ENCODE data around the gene TMEM9B.

TMEM9B gene

DNA sequence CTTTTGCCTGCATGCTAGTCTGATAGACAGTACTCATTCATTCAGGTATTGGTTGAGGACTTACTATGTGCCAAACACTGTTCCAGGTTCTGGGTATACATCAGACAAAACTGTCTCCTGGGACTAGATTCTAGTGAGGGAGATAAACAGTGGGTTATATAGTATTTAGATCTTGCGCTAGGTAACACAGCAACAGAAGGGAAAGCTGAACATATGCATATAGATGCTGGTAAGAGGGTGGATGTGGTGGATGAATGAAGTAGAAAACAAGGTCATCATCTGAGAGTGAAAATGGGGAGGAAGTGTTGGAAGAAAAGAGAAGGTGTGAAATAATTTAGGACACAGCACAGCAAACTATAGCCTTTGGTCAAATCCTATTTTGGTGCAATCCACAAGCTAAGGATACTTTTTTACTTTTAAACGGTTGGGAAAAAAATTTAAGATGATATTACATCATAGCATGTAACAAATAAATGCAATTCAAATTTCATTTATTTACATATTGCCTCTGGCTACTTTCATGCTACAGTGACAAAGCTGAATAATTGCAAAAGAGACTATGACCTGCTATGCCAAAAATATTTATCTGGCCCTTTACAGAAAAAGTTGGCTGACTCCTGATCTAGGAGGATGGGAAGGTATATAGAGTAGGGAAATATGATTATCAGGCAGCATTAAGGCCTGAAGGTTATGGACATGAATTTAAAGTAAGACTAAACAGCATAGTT is 7.1 kb upstream of the TMEM9B start:
- Histone ChIP-seq H3K9me3 (ENCODE audit: low read length) (no peaks in the 10 kb centered on the region), H3K9ac (ENCODE audit: low read length) (no peak overlapping the region), H3K4me1 (ENCODE audit: insufficient read depth, low read length) (no peaks in the 10 kb centered on the region), H3K27ac (ENCODE audit: low read depth, low read length) (no peak overlapping the region), H3K36me3 (ENCODE audit: insufficient read depth, low read length) (no peaks in the 10 kb centered on the region), H3K4me3 (ENCODE audit: low read depth in 1 of 2, low read length in 2 of 2) (no peak overlapping the region), H3K27me3 (ENCODE audit: control insufficient read depth in 1 of 2, insufficient read depth in 2 of 2, low read length in 2 of 2) (no peaks in the 10 kb centered on the region)

DNA sequence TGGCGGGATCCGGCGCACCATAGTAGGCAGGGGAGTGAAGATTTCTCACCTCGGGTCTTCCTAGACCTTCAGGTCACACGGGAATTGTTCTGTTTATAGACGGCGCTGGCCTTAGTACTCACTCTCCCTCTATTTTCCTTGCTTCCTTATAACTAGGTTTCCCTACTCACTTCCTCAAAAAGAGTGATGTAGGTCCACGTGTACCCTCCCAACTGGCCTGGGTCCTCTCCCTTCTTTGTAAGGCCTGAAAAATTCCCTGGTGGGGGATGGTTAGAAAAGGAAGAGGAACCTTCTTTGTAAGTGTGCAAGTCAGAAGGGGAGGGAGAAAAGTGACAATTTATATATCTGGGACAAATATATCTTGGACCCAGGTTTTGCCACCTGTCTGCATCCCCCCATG is 2.9 kb upstream of the TMEM9B start:
- no peak overlapping the region for H3K27ac ChIP-seq (ENCODE audit: low read depth, low read length)
- H3K27me3 ChIP-seq (ENCODE audit: control insufficient read depth in 1 of 2, insufficient read depth in 2 of 2, low read length in 2 of 2): no peaks in the 10 kb centered on the region
- no peaks in the 10 kb centered on the region for H3K9me3 ChIP-seq (ENCODE audit: low read length)
- no peak overlapping the region for H3K9ac ChIP-seq (ENCODE audit: low read length)
- H3K4me1 ChIP-seq (ENCODE audit: insufficient read depth, low read length): peaks cover 19% of the 10 kb centered on the region
- no peaks in the 10 kb centered on the region for H3K36me3 ChIP-seq (ENCODE audit: insufficient read depth, low read length)
- no peak overlapping the region for H3K4me3 ChIP-seq (ENCODE audit: low read depth in 1 of 2, low read length in 2 of 2)

GRCh38 chr11:8963569-8964323 is 496 bp downstream of the TMEM9B start:
- Histone ChIP-seq H3K27me3 (ENCODE audit: control insufficient read depth in 1 of 2, insufficient read depth in 2 of 2, low read length in 2 of 2) (no peaks in the 10 kb centered on the region), H3K4me3 (ENCODE audit: low read depth in 1 of 2, low read length in 2 of 2) (peak overlapping the region; percentile 82 to 96), H3K4me1 (ENCODE audit: insufficient read depth, low read length) (peaks cover 29% of the 10 kb centered on the region), H3K27ac (ENCODE audit: low read depth, low read length) (peak overlapping the region; percentile 95), H3K9me3 (ENCODE audit: low read length) (no peaks in the 10 kb centered on the region), H3K9ac (ENCODE audit: low read length) (peak overlapping the region; percentile 71), H3K36me3 (ENCODE audit: insufficient read depth, low read length) (no peaks in the 10 kb centered on the region)

DNA sequence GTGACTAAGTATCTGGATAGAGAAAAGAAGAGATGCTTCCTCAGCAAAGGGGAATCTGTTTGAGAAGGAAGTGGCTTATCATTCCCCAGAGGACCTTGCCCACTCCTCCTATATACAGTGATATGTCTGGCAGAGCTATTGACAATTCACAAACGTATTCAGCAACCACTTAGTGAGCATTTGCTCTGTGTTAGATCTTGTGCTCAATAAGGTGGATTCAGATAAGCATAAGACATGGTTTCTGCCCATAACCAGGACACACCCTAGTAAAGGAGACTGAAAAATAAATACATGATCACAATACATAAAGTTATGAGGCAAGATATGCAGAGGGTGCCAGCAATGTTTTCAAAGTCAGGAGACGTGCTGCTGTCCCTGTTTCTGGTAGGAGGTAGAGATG is 1.4 kb downstream of the TMEM9B start:
- no peaks in the 10 kb centered on the region for H3K27me3 ChIP-seq (ENCODE audit: control insufficient read depth in 1 of 2, insufficient read depth in 2 of 2, low read length in 2 of 2)
- no peaks in the 10 kb centered on the region for H3K36me3 ChIP-seq (ENCODE audit: insufficient read depth, low read length)
- no peak overlapping the region for H3K4me3 ChIP-seq (ENCODE audit: low read depth in 1 of 2, low read length in 2 of 2)
- no peak overlapping the region for H3K27ac ChIP-seq (ENCODE audit: low read depth, low read length)
- H3K4me1 ChIP-seq (ENCODE audit: insufficient read depth, low read length): peaks cover 29% of the 10 kb centered on the region
- H3K9me3 ChIP-seq (ENCODE audit: low read length): no peaks in the 10 kb centered on the region
- no peak overlapping the region for H3K9ac ChIP-seq (ENCODE audit: low read length)

- H3K36me3 ChIP-seq (ENCODE audit: insufficient read depth, low read length): peaks cover 6% of the 10 kb centered on the region
- H3K4me1 ChIP-seq (ENCODE audit: insufficient read depth, low read length): peaks cover 29% of the 10 kb centered on the region
- no peak overlapping the region for H3K27ac ChIP-seq (ENCODE audit: low read depth, low read length)
- no peaks in the 10 kb centered on the region for H3K27me3 ChIP-seq (ENCODE audit: control insufficient read depth in 1 of 2, insufficient read depth in 2 of 2, low read length in 2 of 2)
- H3K4me3 ChIP-seq (ENCODE audit: low read depth in 1 of 2, low read length in 2 of 2): no peak overlapping the region
- peak overlapping the region; percentile 2 for H3K9ac ChIP-seq (ENCODE audit: low read length)
- H3K9me3 ChIP-seq (ENCODE audit: low read length): no peaks in the 10 kb centered on the region
Observed at GRCh38 chr11:8961401-8961800, 2.8 kb downstream of the TMEM9B start.

DNA sequence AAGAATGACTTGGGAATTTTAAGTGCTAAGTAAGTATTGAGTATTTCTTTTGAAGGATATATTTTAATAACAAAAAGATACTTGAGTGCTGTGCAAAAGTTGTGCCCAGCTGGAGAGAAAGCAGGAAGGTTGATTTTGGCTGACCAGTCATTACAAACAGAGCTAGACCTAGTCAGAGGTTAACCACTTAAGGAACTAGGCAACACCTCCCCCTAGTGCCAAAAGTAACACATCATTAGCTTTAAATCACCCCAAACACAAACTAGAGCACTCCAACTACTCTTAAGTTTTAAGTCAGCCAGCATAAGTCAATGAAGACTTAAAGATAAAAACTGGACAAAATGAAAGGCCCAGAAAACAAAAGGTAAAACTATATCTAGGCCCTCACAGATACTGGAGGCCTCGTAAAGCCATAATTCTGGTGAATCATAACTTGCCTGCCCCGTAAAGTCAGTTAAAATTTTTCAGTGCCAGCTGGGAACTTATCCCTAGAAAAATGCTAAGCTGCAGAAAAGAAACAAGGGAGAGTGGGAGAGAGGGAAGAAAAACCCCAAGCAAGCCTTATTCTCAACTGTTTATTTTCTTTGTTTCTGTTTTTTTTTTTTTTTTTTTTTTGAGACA is 4.6 kb downstream of the TMEM9B start:
- Histone ChIP-seq H3K4me1 (ENCODE audit: insufficient read depth, low read length) (peaks cover 25% of the 10 kb centered on the region), H3K27me3 (ENCODE audit: control insufficient read depth in 1 of 2, insufficient read depth in 2 of 2, low read length in 2 of 2) (no peaks in the 10 kb centered on the region), H3K4me3 (ENCODE audit: low read depth in 1 of 2, low read length in 2 of 2) (no peak overlapping the region), H3K27ac (ENCODE audit: low read depth, low read length) (peak overlapping the region; percentile 52), H3K9me3 (ENCODE audit: low read length) (no peaks in the 10 kb centered on the region), H3K9ac (ENCODE audit: low read length) (no peak overlapping the region), H3K36me3 (ENCODE audit: insufficient read depth, low read length) (peaks cover 14% of the 10 kb centered on the region)

DNA sequence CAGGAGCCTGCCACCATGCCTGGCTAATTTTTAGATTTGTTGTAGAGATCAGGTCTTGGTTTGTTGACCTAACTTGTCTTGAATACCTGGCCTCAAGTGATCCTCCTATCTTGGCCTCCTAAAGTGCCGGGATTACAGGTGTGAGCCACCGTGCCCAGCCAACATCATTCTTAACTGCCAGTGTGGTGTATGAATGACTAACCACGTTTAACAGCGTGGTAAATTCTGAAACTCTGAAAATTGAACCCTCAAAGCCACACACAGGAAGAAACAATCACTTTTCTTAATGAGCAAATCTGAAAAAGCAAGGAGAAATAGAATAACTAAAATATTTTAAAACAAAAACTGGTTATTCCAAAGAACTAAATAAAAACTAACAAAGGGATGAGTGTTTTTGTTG is 7.4 kb downstream of the TMEM9B start:
- Histone ChIP-seq H3K9ac (ENCODE audit: low read length) (no peak overlapping the region), H3K4me1 (ENCODE audit: insufficient read depth, low read length) (peaks cover 10% of the 10 kb centered on the region), H3K27me3 (ENCODE audit: control insufficient read depth in 1 of 2, insufficient read depth in 2 of 2, low read length in 2 of 2) (no peaks in the 10 kb centered on the region), H3K36me3 (ENCODE audit: insufficient read depth, low read length) (peaks cover 29% of the 10 kb centered on the region), H3K9me3 (ENCODE audit: low read length) (no peaks in the 10 kb centered on the region), H3K27ac (ENCODE audit: low read depth, low read length) (no peak overlapping the region), H3K4me3 (ENCODE audit: low read depth in 1 of 2, low read length in 2 of 2) (no peak overlapping the region)

DNA sequence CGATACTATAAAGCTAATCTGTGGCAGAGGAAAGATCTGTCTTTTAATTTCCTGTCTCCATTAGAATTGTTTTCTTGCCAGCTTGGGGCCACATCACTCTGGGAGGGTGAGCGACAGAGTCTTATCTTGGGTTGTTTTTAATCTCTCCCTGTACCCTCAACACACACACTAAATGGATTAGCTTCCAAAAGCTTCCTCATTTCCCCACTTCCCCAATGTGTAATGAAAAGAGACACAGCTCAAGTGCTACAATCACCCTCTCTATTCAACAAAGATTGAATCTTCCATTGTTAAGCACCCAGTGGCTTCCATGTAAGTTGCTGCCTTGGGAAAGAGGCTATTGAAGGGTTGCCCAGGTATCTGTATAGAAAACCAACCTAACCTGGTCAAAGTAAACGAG is 15.4 kb downstream of the TMEM9B start:
- Histone ChIP-seq H3K4me3 (ENCODE audit: low read depth in 1 of 2, low read length in 2 of 2) (no peak overlapping the region), H3K9ac (ENCODE audit: low read length) (no peak overlapping the region), H3K27me3 (ENCODE audit: control insufficient read depth in 1 of 2, insufficient read depth in 2 of 2, low read length in 2 of 2) (no peaks in the 10 kb centered on the region), H3K9me3 (ENCODE audit: low read length) (no peaks in the 10 kb centered on the region), H3K4me1 (ENCODE audit: insufficient read depth, low read length) (no peaks in the 10 kb centered on the region), H3K27ac (ENCODE audit: low read depth, low read length) (no peak overlapping the region), H3K36me3 (ENCODE audit: insufficient read depth, low read length) (peaks cover 40% of the 10 kb centered on the region)

DNA sequence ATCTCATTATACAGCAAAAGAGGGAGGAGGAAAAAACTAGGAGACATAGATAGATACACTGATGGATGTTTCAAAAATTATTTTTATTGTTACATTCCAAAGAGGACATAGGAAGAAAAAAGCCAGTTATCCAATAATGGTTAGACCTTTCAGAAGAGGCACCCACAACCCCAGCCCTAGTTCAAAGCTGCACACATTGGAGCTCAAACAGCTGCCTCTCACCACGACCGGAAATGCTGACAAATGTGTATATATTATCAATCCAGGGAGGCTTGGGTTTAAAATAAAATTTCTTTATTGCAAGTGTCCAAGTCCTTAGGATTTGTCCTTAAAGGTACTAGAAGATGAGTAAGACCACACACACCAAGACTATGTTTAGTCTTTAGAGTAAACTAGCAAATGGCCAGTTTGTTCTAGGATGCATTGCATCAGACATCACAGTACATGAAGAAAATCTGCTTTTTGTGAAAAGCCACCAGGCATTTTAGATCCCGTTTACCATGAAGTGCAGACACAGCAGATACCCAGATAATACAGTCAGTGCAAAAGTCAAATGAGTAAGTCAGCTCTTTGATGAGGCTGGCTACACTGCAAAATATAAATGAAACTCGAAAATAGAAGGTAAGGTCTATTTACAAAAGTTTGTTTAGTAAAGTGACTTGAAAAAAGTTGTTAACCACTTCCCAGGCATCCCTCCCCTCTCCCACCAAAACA is 16.9 kb downstream of the TMEM9B start:
- Histone ChIP-seq H3K27me3 (ENCODE audit: control insufficient read depth in 1 of 2, insufficient read depth in 2 of 2, low read length in 2 of 2) (no peaks in the 10 kb centered on the region), H3K27ac (ENCODE audit: low read depth, low read length) (no peak overlapping the region), H3K9ac (ENCODE audit: low read length) (no peak overlapping the region), H3K4me1 (ENCODE audit: insufficient read depth, low read length) (no peaks in the 10 kb centered on the region), H3K9me3 (ENCODE audit: low read length) (no peaks in the 10 kb centered on the region), H3K4me3 (ENCODE audit: low read depth in 1 of 2, low read length in 2 of 2) (no peak overlapping the region), H3K36me3 (ENCODE audit: insufficient read depth, low read length) (peaks cover 31% of the 10 kb centered on the region)

DNA sequence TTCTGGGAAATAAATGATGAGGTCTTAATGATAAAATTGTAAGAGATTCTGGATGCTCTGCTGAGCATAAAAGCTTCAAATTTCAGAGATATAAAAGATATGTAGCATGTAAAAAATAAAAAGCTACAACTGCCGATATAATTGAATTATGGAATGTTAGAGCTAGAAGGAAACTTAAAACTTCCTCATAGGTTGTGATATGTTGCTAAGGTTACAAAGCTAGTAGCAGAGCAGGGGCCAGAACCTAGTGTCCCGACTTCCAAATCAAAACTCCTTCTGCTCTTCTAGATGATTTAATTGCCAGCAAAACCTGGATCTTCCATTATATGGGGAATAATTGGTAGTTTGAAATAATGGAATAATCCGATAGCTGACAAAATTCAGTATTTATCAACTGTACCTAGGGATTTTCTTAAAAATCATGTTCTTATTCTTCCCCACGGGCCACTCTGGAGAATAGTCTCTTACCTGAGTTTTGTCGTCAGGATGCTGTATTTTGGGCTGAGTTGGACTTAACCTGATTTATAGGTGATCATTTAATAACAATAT is 21.6 kb downstream of the TMEM9B start, which contains the start of gene ASCL3:
TSS of gene ASCL3 (minus strand) at position 499 of the 549 bp plus-strand sequence. CDS start 4,855 bp downstream, outside the sequence.
- no peaks in the 10 kb centered on the region for H3K4me1 ChIP-seq (ENCODE audit: insufficient read depth, low read length)

More for the DNA sequence above, 21.6 kb downstream of the TMEM9B start, which contains the start of gene ASCL3:
- H3K27ac ChIP-seq (ENCODE audit: low read depth, low read length): no peak within 1 kb of the TSS
- H3K9me3 ChIP-seq (ENCODE audit: low read length): no peaks in the 10 kb centered on the region
- no peak within 1 kb of the TSS for H3K9ac ChIP-seq (ENCODE audit: low read length)
- H3K27me3 ChIP-seq (ENCODE audit: control insufficient read depth in 1 of 2, insufficient read depth in 2 of 2, low read length in 2 of 2): no peaks in the 10 kb centered on the region
- peaks cover 8% of the 10 kb centered on the region for H3K36me3 ChIP-seq (ENCODE audit: insufficient read depth, low read length)
- no peak within 1 kb of the TSS for H3K4me3 ChIP-seq (ENCODE audit: low read depth in 1 of 2, low read length in 2 of 2)

All from muscle layer of colon (tissue), 2 donors.